ENCODE results near the gene HPSE2. TPM values are rescaled to one million over a fixed set of nuclear protein-coding genes. Genes with fewer than 3 reads are reported as not detected.

Gene HPSE2
- total RNA-seq, 1 donor = not detected

DNA sequence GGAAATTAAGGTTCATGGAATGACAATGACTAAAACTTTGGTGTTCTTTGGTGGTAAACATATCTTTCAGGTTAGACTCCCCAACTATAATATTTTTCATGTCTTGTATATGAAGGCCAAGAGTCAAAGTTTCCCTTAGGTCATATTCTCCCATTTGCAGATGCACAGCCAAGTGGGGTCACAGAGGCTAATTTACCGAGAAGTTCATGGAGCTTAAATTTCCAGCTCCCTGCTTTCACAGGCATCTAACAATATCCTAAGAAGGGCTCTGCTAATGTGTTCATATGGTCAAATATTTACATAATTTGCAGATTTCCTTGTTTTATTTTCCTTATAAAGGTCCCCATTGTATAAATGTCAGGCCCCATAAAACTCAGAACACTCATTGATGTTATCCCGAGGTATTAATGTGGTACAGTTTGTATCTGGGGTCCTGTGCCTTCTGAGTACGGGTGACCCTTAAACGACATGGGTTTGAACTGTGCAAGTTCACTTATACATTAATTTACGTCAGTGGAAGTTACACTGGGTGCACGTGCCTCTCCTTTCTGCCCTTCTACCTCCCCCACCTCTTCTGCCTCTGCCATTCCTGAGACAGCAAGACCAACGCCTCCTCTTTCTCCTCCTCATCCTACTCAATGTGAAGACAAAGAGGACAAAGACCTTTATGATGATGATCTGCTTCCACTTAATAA is 603.0 kb downstream of the HPSE2 start:
- DNase-seq (ENCODE audit: low read depth) = no peak
- TF ChIP-seq, protein P1, sequence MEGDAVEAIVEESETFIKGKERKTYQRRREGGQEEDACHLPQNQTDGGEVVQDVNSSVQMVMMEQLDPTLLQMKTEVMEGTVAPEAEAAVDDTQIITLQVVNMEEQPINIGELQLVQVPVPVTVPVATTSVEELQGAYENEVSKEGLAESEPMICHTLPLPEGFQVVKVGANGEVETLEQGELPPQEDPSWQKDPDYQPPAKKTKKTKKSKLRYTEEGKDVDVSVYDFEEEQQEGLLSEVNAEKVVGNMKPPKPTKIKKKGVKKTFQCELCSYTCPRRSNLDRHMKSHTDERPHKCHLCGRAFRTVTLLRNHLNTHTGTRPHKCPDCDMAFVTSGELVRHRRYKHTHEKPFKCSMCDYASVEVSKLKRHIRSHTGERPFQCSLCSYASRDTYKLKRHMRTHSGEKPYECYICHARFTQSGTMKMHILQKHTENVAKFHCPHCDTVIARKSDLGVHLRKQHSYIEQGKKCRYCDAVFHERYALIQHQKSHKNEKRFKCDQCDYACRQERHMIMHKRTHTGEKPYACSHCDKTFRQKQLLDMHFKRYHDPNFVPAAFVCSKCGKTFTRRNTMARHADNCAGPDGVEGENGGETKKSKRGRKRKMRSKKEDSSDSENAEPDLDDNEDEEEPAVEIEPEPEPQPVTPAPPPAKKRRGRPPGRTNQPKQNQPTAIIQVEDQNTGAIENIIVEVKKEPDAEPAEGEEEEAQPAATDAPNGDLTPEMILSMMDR (IDR thresholded peaks at IDR 0.05; ENCODE audit: insufficient read depth, low read length) = no peak
- no peak overlapping the region for H3K4me3 ChIP-seq (ENCODE audit: low read depth, low read length)

DNA sequence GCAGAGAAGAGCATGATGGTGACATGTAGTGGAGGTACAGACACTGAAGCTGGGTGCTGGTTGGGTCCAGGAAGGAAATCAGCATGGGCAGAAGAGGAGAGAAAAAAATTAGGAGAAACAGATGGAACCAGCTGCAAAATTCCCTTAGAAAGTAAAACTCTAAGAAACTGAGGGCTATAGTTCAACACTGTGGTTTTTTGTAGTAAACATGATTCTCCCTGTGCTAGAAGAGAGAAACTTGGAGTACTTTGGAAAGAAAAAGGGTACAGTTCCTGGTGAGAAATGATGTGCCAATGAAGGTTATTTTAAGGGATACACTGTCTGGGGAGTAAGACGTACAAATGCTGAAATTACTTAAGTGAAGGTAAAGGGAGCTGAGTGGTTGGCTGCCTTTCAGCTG is 607.4 kb downstream of the HPSE2 start:
- DNase-seq (ENCODE audit: low read depth) = no peak
- H3K4me3 ChIP-seq (ENCODE audit: low read depth, low read length) = no peak overlapping the region
- TF ChIP-seq, protein P1 (IDR thresholded peaks at IDR 0.05; ENCODE audit: insufficient read depth, low read length) = no peak

- DNase-seq (ENCODE audit: low read depth) = no peak
- H3K4me3 ChIP-seq (ENCODE audit: low read depth, low read length) = no peak overlapping the region
- TF ChIP-seq, protein P1 (IDR thresholded peaks at IDR 0.05; ENCODE audit: insufficient read depth, low read length) = no peak
Observed at GRCh38 chr10:98627711-98628110, 607.9 kb downstream of the HPSE2 start.

DNA sequence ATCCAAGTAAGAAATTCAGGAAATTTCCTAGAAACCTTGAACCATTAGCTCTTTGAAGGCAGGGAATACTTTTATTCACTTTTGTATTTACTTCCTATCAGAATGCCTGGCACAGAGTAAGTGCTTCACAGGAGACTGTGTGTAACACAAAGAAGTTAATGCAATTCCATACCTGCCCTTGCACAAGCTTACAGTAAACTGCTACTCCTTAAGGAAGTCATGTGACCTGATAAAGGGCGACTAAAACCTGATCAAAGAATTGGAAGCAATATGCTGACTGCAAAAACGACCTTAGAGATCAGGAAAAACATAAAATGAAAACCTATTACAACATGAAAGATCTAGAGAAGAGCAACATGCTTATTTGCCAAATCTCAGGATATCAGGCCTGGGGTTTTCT is 610.7 kb downstream of the HPSE2 start:
- no peak overlapping the region for H3K4me3 ChIP-seq (ENCODE audit: low read depth, low read length)
- TF ChIP-seq, protein P1 (IDR thresholded peaks at IDR 0.05; ENCODE audit: insufficient read depth, low read length) = no peak
- DNase-seq (ENCODE audit: low read depth) = no peak

DNA sequence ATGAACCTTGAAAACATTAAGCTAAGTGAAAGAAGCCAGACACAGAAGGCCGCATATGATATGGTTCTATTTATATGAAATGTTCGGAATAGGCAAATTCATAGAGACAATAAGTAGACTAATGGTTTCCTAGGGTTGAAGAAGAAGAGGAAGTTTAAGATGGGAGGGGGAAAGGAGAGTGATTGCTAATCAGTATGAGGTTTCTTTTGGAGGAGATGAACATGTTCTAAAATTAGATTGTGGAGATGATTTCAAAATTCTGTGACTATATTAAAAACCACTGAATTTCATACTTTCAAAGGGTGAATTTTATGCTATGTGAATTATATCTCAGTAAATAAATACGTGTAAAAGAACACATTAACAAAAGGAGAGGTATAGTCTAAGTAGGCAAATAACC is 612.5 kb downstream of the HPSE2 start:
- TF ChIP-seq, protein P1 (IDR thresholded peaks at IDR 0.05; ENCODE audit: insufficient read depth, low read length) = no peak
- no peak for DNase-seq (ENCODE audit: low read depth)
- H3K4me3 ChIP-seq (ENCODE audit: low read depth, low read length) = no peak overlapping the region

- H3K4me3 ChIP-seq (ENCODE audit: low read depth, low read length) = no peak overlapping the region
- DNase-seq (ENCODE audit: low read depth) = no peak
- TF ChIP-seq, protein P1 (IDR thresholded peaks at IDR 0.05; ENCODE audit: insufficient read depth, low read length) = no peak
Observed at GRCh38 chr10:98621630-98622029, 614.0 kb downstream of the HPSE2 start.

GRCh38 chr10:98620503-98620902 is 615.1 kb downstream of the HPSE2 start:
- TF ChIP-seq, protein P1 (IDR thresholded peaks at IDR 0.05; ENCODE audit: insufficient read depth, low read length) = no peak
- no peak overlapping the region for H3K4me3 ChIP-seq (ENCODE audit: low read depth, low read length)

More at GRCh38 chr10:98620503-98620902, 615.1 kb downstream of the HPSE2 start:
- no peak for DNase-seq (ENCODE audit: low read depth)
